GM21447 (cell line): ENCODE measurements around the gene DEGS1.

Experiments
- ATAC-seq: cut with Tn5 transposase; IDR thresholded peaks from one replicate; pipeline ENCODE4 v1.9.1; 2021; ENCODE audit not compliant: unreplicated experiment

The DEGS1 gene

GRCh38 chr1:224212618-224213061 is 29.6 kb downstream of the DEGS1 start:
- no peak for ATAC-seq

DNA sequence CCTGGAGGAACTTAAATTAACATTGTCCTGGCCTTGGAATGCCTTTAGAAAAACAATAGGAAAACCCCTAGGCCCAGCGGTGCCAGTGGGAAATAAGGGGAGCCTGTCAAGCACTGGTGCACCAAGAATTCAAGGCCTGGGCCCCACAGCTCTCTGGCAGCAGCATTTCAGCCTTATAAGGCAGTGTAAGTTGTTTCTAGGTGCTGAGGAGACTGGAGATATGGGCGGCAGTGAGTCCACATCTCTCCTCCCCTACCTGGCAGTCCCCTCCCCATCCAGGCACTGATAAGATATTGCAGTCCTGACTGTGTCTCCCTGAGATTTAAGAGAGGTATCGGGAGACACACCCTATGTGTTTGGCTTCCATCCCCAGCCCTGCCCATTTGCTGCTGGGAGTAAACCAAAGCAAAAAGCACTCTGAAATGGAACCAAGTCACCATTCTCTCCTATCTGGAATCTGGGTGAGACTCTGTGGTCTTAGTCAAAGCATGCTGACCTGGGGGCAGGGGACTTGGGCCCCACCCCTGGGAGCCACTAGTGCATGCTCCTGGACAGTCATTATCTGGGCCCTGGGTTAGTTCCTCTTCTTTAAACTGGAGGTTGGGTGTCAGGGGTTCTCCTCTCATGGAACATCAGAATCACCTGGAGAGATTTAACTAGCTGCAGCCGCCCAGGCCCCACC is 30.5 kb downstream of the DEGS1 start:
- no peak for ATAC-seq

- no peak for ATAC-seq
Measured at GRCh38 chr1:224216382-224216781, 33.3 kb downstream of the DEGS1 start.

DNA sequence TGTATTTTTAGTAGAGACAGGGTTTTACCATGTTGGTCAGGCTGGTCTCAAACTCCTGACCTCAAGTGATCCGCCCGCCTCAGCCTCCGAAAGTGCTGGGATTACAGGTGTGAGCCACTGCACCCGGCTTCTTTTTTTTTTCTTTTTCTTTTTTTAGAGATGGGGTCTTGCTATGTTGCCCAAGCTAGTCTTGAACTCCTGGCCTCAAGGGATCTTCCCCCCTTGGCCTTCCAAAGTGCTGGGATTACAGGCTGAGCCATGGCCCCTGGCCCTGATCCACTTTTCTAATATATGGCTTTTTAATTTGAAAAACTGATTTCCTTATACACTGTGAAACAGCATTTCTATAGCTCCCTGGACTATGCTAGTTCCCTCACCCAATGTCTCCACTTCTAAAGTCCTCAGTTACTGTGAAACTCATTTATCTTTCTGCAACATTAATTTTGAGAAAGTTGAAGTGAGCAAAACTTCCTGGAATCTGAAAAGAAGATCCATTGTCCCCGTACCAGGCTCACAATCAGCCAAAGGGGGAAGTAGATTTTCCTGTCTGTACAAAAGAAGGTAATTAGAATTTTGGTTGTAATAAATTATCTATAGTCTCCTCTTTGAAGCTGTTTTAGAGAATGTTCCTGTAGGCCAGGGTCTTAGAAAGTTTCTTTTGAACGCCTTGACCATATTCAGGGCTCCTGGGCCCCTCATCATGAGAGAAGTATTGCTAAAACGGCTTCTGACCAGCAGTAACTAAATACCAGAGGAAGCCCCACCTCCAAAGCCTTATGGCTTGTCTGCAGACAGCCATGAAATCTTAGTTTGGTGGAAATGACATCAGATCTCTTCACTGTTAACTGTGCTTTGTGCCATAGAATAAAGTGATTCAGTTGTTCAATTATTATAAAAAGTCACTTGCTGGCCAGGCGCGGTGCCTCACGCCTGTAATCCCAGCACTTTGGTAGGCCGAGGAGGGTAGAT is 34.9 kb downstream of the DEGS1 start:
- ATAC-seq = no peak

DNA sequence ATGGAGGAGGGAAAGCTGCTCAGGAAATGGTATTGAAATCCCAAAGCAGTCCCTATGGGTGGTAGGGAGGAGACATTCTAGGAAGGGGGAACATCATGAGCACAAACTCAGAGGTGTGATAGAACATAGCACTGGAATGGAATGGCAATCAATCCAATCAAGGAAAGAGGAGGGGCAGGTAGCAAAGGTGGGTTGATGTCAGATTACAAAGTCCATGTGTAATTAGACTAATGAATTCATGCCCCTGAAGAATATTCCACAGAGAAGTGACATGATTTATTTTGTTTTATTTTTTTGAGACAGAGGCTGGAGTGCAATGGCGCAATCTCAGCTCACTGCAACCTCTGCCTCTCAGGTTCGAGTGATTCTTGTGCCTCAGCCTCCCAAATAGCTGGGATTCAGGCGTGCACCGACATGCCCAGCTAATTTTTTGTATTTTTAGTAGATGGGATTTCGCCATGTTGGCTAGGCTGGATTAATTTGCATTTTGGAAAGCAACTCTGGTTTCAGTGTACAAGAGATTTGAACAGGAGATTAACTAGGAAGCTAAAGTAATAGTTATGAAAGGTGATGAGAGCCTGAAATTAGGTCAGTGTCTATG is 36.1 kb downstream of the DEGS1 start:
- ATAC-seq = no peak

- ATAC-seq = no peak
Measured at GRCh38 chr1:224219612-224220059, 36.6 kb downstream of the DEGS1 start.

GRCh38 chr1:224223819-224224714 is 41.0 kb downstream of the DEGS1 start:
- ATAC-seq = no peak

- ATAC-seq = no peak
Measured at GRCh38 chr1:224226849-224227502, 43.9 kb downstream of the DEGS1 start.

GRCh38 chr1:224234017-224234416 is 51.0 kb downstream of the DEGS1 start:
- ATAC-seq = no peak

GRCh38 chr1:224235813-224236493 is 52.9 kb downstream of the DEGS1 start:
- no peak for ATAC-seq

- ATAC-seq = no peak
Measured at GRCh38 chr1:224237119-224237881, 54.3 kb downstream of the DEGS1 start.

DNA sequence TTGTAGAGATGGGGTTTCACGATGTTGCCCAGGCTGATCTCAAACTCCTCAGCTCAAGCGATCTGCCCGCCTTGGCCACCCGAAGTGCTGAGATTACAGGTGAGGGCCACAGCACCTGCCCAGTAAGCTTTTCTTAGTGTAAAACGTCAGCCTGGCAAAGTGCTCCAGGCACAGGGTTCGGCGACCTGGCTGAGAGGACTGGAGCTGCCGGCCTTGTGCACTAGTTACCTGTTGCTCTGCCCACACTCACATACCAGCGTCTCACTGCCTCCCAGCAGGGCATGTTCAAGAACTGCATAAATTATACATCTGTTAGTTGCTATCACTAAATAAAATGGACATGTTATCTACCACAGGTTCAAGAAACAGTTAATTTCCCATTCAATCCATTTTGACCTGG is 55.2 kb downstream of the DEGS1 start:
- ATAC-seq = no peak

GRCh38 chr1:224238756-224239155 is 55.7 kb downstream of the DEGS1 start:
- ATAC-seq = no peak
